ENCODE measurements around the gene TMEM143.

DNA sequence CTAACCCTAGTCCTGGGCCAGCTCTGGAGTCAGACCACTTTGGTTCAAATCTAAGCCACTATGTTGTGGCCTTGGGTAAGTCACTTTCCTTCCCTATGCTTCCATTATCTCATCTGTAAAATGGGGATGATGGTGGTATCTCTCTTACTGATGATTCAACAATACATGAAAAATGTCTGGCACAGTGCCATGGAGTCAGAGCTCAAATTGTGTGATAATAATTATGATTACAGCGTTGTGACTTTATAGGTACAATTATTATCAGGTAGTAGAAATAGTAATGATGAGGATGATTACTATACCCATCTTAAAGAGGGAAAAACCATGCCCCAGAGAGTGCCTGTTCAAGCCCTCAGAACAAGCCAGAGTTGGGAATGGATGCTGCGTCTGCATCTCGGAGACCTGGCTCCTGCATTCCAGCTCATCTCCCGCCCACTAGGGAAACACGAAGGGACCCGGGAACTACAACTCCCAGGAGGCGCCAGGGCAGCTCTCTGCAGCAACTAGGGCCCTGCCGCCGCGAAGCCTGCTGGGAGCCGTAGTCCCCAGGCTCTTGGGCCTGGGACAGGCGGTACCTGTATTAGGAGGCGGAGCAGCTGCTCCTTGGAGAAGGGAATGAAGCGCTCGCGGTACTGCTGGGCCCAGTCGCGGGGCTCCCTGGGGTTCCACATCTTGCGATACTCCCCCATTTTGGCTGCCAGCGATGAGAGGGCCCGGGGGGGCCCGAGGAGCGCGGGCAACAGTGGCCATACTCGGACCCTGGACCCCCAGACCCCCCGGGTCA, 832 bp downstream of the TMEM143 start:
- no peak for TF ChIP-seq CTCF (IDR thresholded peaks at IDR 0.05)
- TF ChIP-seq POLR2A (IDR thresholded peaks at IDR 0.05), result no peak
